GM18868 (cell line): ENCODE data around the gene TGFA.

Source experiments
- ATAC-seq: cut with Tn5 transposase; IDR thresholded peaks from one replicate; pipeline ENCODE4 v1.9.1; 2021; ENCODE audit warnings: mild to moderate bottlenecking, moderate library complexity; ENCODE audit not compliant: unreplicated experiment

Gene TGFA

DNA sequence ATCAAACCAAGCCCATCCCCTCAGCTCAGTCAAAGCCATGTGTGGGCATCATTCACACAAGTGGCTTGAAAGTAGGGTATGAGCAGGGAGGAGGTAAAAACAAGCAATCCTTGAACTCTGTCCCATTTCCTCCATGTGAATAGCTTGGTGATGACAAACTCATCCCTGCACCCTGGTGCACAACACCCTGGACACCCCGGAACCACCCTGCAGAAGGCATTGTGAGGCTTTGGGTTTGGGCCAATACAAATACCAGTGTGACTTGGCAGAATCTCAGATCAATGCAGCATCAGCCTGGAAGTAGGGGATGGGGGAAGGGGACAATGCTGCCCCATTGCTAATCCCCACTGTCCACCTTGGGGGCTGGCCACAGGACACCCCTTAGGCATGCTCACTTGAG, 28.6 kb downstream of the TGFA start:
- ATAC-seq = no peak

GRCh38 chr2:70523996-70524965, 29.3 kb downstream of the TGFA start:
- ATAC-seq = no peak

DNA sequence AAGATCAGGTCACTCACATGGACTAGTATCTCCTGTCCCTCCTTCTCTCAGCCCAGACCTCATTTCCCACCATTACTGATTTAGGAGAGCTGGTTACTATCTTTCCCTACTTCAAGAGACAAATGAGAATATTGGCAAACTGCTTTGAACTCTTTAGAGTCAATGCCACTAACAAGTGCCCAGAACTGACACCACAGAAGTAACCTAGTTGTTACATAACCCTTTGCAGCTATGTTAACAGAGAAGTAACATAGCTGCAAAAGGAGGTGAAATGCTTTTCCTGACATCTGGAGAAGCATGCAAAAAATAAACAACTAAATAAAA, 30.0 kb downstream of the TGFA start:
- no peak for ATAC-seq

GRCh38 chr2:70522627-70523026, 31.0 kb downstream of the TGFA start:
- no peak for ATAC-seq

DNA sequence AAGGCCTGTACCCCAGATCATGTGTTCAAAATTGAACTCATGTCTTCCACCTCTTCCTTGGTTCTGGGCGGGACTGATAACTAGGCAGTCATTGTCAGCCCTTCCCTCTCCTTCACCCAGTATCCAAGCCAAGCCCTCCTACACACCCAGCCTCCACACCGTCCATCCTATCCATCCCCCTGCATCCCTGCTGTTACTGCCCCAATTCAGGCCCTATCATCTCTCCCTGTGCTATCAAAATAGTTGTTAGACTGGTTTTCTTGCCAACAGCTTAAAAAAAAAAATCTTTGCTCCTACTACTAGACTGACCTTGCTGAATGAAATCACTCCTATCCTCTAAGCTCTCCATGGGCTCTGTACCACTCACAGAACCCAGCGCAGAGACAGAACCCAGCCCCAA, 32.8 kb downstream of the TGFA start:
- ATAC-seq = no peak

GRCh38 chr2:70519453-70519852, 34.2 kb downstream of the TGFA start:
- ATAC-seq = no peak

- ATAC-seq = no peak
These were observed 35.1 kb downstream of the TGFA start for GRCh38 chr2:70518557-70518956.

DNA sequence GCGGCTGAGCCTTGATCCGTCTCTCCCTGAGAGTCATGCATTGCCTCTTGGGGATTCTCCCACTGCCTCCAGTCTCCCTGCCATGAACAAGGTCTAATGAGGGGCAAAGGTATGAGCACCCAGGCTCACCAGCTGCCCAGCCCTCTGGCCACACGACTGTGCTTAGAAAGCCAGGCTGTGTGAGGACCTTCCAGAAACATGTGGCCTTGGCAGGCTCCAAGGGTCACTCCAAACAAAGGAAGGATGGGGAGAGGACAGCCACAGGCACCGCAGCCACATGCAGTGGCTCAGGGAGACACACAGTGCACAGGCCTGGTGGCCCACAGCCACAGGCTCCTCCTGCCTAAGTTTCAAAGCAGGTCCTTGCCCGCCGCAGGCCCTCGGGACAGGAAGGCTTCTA, 35.8 kb downstream of the TGFA start:
- ATAC-seq = no peak

- peak; percentile 97 for ATAC-seq
These were observed 37.0 kb downstream of the TGFA start for GRCh38 chr2:70516596-70516995.

DNA sequence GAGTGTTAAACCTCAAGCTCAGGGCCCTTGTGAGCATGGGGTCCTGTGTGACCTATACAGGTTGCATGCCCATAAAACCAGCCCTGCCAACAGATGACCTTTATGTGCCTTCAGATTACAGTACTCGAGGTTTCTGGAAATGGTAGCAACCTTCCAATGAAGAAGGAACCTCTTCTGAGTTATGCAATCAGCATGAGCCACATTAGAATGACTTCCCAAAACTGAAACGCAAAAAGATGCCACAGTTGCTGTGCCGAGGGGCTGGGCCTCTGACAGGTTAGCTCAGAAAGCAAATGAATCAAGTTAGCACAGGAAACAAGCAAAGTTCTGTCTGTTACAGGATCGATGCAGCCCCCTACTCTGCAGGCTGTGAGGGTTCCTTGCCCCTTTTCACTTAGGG, 37.7 kb downstream of the TGFA start:
- ATAC-seq = no peak

GRCh38 chr2:70514612-70515055, 39.0 kb downstream of the TGFA start:
- no peak for ATAC-seq

GRCh38 chr2:70513738-70514137, 39.9 kb downstream of the TGFA start:
- ATAC-seq = no peak

DNA sequence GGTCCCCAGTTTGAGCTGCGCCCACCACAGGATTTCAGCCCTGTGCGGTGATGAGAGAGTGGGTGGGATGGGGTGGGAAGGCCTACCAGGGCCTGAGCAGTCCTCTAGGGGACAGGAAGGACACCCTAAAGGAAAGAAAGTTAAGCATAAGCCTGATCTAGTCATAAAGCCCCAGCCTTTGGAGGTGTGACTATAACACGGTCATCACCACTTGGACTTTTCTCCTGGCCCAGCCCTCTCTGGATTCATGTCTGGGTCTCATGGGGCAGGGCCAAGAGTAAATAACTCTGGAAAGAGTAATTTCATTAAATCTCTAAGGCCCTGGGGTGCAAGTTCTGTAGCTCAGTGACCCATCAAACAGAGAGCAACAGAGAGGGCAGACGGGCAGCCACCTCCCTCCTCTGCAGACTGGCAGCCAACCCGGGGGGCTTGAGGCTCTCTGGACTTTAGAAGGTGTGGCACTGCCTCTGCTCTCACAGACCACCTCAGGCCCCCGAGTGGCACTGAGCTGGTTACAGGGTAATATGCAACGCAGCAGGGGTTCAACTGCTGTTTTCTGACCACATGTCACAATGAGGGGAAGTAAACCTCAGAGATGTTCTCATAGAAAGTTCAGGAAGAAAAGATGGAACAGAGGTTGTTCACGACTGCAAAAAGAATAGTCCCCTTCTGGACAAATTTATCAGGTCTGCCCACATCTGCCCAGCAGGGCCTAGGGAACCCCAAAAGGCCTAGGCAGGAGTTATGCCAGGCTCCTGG, 41.5 kb downstream of the TGFA start:
- no peak for ATAC-seq

DNA sequence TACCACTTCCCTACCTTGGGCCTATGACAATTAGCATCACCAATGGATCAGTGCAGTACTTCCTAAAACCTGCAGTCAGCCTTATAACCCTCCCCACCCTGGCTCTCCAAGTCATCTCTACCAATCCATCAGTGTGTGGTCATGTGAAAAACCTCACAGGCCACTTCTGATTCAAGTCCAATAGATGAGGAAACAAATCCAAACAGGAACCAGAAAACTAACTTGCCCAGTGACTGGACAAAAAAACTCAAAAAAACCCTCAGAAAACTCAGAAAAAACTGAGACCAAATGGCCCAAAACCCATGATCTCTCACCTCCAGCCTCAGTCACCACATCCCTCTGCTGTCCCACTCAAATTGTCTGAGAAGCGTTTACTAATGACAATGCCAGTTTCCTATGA, 43.3 kb downstream of the TGFA start:
- ATAC-seq = no peak

DNA sequence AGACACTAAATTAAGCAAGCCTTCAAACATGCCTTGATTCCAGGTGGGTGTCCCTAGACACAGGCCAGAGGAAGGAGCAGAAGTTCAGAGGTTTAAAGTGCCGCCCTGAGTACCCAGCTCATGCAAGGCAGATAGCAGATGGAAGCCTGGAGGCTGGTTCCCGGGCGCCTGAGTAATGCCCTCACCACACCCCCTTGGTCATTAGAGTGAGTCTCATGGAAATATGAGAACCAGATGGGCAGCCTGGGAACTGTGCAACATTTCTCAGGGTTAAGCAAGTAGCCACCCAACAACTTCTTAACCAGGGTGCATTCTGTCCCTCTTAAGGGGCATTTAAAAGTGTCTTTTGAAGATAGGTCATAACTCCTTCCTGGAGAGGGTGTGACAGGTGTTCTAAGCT, 44.1 kb downstream of the TGFA start:
- ATAC-seq = no peak

GRCh38 chr2:70508711-70509462, 44.7 kb downstream of the TGFA start:
- ATAC-seq = no peak

DNA sequence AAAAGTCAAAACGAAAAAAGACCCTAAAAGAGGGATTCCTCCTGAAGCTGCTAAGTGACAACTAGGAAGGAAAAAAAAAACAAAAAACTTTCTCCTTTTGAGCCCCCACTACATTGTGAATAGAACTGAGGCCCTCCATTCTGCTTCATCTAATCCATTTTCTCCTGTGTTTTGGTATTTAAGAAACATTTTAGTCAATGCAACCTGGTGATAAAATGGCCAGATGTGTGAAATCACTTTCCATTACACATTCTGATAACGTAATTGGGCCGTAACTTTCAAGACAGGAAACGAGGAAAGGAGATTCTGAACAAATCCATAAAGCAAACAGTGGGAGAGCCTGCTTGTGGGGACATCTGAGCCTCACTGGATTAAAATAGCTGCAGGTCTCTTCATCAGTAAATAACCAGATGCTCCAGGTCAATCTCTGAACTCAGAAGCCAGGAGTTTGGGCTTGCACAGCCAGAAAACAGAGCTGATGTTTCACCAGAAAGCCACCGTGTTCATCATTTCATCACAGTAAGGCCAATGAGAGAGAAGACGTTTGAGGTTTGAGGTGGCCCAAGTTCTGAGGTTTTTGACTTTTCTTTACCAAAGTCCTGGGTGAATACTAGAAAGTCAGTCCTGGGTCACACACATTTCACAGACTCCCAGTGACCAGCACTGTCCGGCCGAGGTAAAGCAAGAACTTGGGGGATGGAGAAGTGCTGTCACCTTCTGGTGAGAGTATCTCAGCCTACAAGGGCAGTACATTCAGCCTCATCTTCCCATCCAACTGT, 47.8 kb downstream of the TGFA start:
- ATAC-seq = no peak

GRCh38 chr2:70504750-70505149, 48.9 kb downstream of the TGFA start:
- no peak for ATAC-seq

DNA sequence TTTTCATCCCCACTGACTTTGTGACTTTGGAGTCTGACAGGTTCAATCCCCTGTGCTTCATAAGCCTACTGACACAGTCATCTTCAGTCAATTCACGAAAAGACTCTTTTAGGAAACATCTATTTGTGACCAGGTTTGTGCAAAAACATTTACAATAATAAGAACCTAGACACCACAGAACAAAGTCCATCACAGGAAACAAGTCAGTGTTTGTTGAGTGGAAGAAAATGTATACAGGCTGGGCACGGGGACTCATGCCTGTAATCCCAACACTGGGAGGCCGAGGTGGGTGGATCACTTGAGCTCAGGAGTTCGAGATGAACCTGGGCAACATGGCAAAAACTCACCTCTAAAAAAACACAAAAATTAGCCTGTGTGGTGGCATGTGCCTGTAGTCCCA, 49.7 kb downstream of the TGFA start:
- no peak for ATAC-seq

DNA sequence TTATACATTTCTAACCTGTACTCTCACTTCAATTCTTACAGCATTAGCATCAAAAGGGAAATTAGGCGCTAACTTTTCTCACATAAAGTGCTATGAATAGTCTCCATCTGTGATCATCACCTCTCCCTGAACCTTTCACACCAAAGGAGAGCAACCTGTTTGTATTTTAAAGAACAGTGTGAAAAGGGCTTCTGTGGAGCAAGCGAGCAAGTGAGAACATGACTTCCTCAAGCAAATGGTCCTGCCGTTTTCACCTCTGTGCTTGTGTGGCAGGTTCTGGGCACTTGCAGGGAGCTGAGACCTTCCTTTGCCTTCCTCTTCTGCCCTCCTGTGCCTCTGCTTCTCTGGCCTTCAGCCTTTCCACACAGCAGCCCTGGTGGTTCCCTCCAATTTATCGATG, 51.9 kb downstream of the TGFA start:
- ATAC-seq = no peak

- ATAC-seq = no peak
These were observed 52.4 kb downstream of the TGFA start for GRCh38 chr2:70501215-70501614.
